Epithelial cell of esophagus (primary cell): ENCODE measurements around the gene LIPC.

Experiments
- DNase-seq: peaks from one replicate; pipeline ENCODE4 v3.0.0; 2010; ENCODE audit warnings: low read depth
- H3K4me3 ChIP-seq: 2 replicates; pipeline ENCODE4 v1.5.1; 2011; ENCODE audit warnings: mild to moderate bottlenecking, low read length, control low read depth
- TF ChIP-seq, protein P1 (sequence below): IDR thresholded peaks from 2 replicates; pipeline ENCODE4 v1.5.1; 2011; ENCODE audit warnings: low read depth, mild to moderate bottlenecking, low read length, control low read depth, inconsistent platforms; ENCODE audit not compliant: insufficient read depth; ENCODE audit errors: missing control alignments

LIPC gene

GRCh38 chr15:58458076-58458475 is 26.3 kb downstream of the LIPC start:
- TF ChIP-seq, protein P1, sequence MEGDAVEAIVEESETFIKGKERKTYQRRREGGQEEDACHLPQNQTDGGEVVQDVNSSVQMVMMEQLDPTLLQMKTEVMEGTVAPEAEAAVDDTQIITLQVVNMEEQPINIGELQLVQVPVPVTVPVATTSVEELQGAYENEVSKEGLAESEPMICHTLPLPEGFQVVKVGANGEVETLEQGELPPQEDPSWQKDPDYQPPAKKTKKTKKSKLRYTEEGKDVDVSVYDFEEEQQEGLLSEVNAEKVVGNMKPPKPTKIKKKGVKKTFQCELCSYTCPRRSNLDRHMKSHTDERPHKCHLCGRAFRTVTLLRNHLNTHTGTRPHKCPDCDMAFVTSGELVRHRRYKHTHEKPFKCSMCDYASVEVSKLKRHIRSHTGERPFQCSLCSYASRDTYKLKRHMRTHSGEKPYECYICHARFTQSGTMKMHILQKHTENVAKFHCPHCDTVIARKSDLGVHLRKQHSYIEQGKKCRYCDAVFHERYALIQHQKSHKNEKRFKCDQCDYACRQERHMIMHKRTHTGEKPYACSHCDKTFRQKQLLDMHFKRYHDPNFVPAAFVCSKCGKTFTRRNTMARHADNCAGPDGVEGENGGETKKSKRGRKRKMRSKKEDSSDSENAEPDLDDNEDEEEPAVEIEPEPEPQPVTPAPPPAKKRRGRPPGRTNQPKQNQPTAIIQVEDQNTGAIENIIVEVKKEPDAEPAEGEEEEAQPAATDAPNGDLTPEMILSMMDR, result no peak
- no peak for DNase-seq
- no peak overlapping the region for H3K4me3 ChIP-seq

DNA sequence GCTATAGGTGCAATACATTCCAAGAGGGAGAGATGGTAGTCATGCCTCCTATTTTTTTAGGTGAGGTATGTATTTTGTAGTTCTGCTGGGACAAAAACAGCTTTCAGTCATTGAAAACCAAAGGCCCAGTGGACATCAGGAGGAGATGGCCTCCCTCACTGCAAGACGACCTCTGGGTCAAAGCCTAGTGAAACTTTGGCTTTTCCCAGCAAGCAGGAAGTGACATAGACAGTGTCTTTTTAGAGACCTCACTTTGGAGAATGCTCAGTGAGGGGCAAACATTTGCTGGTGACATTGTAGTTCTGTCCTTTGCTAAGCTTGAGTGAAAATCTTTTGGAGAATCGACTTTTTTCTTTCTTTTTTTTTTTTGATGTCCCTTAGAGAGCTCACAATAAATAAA is 27.3 kb downstream of the LIPC start:
- DNase-seq, result no peak
- TF ChIP-seq, protein P1, result no peak
- no peak overlapping the region for H3K4me3 ChIP-seq

GRCh38 chr15:58459560-58459959 is 27.8 kb downstream of the LIPC start:
- H3K4me3 ChIP-seq, result no peak overlapping the region
- no peak for DNase-seq
- TF ChIP-seq, protein P1, result no peak

DNA sequence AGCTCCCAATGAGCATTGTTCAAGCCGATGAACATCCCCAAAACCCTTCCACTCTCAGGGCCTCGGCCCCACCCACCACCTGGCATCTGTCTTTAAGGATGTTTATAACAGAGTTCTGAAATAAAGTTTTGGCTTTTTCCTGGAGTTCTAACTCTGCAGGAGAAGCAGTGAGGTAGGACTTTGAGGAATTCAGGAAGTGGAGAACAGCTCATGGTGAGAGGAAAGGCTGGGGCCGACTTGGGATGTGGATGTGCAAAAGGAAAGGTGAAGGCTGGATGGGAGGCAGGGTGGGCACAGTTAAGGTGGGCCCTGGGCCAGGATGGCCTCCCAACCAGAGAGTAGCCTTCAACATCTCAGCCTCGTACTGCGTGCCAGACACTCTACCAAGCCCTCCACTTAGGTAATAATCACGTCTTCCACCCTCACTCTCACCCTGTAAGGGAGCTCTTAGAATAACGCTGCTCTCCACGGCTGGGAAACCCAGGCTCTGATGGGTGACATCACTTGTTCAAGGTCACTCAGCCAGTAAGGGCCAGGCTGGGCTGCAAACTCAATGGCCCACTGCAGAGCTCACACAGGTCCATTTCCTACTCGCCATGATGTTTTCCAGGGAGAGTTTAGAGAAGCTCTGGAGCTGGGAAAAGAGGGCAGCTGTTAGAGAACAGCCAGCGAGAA is 28.5 kb downstream of the LIPC start:
- H3K4me3 ChIP-seq, result no peak overlapping the region
- TF ChIP-seq, protein P1, result no peak
- no peak for DNase-seq

GRCh38 chr15:58460872-58461271 is 29.1 kb downstream of the LIPC start:
- no peak for DNase-seq
- TF ChIP-seq, protein P1, result no peak
- no peak overlapping the region for H3K4me3 ChIP-seq

- H3K4me3 ChIP-seq, result no peak overlapping the region
- TF ChIP-seq, protein P1, result no peak
- peak; percentile 88 for DNase-seq
Observed at GRCh38 chr15:58462547-58462946, 30.8 kb downstream of the LIPC start.
